GM19438 (cell line): ENCODE data around the gene AQP12B.
"Not testable (repeated sequence)": the region's sequence is repeated elsewhere in the genome, so short reads cannot be mapped to it uniquely, and the experiment has no call there.

ENCODE experiments used
- ATAC-seq: cut with Tn5 transposase; IDR thresholded peaks from one replicate; pipeline ENCODE4 v1.9.1; 2021; ENCODE audit warnings: low read depth; ENCODE audit not compliant: unreplicated experiment

Gene AQP12B

DNA sequence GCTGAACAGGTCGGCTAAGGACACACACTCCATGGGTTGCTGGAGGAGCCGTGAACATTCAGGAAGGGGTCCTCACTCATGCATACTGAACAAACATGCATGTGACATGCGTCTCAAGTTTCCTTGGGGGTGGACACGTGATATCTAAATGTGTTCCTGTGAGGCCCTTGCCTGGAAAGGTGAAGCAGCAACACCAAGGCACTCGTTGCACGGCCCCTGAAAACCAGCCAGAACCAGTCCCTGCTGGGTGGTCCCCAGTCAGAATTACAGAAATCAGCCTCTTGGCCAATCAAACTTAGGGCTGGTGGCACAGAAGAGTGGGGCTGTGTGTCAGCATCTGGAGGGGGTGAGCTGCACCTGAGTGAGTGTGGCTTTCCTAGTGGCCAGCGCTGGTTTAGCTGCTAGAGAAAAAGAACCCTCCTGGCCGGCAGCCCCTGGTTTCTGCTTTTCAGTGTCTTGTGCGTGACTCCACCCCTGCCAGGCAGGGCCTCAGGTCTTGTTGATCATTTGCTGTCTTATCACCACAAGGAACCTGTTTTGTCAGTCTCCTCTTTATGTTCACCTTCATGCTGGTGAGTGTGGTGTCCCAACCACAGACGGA lies 3.2 kb upstream of the AQP12B start:
- no peak for ATAC-seq

DNA sequence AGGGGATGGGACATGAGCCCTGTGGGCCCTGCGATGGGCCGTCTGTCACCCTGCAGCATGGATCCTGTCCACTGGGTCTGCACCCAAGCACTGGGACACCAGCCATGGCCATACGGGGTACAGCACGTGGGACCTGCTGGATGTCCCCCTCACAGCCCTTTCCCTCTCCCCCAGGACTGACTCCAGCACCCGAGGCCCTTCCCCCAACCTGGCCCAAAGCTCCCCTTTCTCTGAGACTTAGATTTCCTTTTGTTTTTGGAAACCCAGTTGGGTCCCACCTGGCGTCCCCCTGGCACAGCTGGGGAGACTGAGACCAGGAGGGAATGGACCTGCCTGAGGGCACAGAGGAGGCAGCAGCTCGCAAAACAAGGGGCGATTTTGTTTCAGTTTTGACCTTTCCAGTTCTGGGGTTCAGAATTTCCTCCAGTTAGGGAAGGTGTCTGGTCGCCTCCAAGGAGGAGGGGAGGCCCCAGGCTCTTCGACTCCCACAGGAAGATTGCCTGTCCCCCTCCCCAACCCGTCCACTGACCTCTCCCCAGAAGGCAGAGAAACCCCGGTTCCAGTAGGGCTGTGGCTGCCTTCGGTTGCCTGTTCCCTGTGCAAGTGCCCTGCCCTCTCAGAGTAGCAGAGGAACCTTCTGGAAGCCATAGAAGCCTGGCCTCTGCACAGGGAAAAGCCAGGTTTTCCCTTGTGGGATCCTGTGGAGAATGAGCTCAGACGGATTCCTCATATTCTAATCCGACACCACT lies 1.5 kb upstream of the AQP12B start:
- not testable (repeated sequence) for ATAC-seq

DNA sequence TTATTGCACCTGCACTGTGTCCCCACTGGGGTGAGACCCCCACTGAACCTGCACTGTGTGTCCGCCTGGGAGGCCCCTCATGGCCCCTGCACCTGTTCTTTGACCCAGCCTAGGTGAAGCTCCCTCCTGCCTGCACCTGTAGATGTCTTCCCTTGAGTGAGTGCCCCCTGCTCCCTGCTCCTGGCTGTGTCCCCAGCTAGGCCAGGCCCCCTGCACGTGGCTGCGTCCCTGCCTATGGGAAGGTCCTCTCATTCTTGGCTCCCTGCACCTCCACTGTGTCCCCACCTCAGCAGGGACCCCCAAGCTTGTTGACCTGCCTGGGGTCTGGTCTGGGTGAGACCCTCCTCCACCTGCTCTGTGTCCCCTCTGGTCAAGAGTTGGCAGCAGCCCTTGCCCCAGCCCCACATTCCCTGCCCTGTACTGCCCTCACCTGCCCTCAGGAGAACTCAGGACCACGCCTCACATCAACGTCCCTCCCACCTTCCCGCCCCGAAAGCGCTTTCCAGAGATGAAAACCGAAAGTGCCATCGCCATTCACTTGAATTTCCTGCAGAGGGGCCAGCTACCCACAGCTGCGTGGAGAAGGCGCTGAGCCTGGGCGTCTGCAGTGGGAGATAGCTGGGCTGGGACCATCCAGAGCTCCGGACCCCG lies 769 bp upstream of the AQP12B start:
- ATAC-seq: not testable (repeated sequence)

DNA sequence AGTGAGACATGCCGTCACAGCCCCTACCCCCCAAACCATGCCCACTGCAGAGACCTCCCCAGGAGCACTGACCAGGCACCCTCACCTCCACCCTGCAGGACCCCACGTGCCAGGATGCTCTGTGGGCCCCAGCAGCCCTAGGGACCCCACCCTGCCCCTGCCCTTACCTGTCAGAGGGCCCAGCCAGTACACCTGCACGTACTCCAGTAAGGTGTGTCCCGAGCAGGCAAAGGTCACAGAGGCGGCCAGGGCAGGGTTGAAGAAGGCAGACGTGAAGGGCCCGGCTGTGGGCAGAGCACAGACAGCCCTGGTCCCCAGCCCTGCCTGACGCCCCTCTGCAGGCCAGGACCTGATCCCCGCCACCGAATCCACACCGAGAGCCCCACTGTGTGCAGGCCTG lies 2.5 kb downstream of the AQP12B start:
- not testable (repeated sequence) for ATAC-seq

DNA sequence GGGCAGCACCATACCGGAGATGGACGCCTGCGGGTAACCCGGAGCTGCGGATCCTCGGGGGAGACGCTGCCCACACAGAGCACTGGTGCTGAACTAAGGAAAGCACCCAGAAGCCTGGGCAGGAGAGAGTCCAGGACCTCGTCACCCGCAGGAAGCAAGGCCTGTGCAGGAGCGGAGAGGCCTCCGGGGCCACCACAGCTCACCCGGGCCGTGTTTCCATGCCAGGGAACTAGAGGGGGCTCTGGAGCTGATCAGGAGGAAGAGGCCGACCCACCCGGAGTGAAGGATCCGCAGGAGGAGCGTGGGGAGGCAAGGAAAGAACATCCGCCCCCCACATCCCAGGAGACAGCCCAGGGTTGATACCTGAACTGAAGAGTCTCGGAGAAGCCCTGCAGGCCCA lies 3.8 kb downstream of the AQP12B start:
- ATAC-seq: not testable (repeated sequence)

DNA sequence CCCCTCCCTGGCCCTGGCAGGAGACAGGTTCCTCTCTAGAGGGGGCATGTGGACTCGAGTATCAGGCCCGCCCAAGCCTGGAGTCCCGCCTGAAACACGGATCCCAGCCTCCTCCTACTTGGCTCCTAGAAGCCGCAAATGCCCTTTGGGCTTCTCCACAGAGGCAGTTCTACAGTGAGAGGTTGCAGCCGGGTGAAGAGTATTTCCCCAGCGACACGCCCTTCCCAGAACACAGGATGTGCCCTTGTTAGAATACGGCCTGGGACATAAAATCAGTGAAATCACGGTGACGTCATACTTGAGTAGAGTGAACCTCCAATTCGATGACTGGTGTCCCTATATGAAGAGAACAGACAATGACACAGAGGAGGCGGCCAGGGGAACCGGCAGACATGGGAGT lies 4.6 kb downstream of the AQP12B start:
- not testable (repeated sequence) for ATAC-seq

DNA sequence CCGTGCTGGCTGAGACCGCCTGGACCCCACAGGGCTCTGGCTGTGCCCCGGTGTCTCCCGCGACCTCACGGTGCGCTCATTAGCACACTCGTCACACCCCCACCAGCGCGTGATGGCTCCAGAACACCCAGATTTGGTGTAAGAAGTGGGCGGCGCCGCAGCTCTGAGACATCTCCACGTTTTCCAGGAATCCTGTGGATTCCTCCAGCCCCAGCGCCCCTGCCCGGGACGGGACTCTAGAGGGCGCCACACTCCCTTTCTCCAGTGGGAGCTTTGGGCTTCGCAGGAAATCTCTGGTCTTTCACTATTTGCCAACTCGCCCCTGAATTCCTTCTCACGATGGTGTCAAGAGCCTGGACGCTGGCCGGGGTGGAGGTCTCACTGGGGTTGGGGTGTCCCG lies 7.3 kb downstream of the AQP12B start:
- ATAC-seq: not testable (repeated sequence)

DNA sequence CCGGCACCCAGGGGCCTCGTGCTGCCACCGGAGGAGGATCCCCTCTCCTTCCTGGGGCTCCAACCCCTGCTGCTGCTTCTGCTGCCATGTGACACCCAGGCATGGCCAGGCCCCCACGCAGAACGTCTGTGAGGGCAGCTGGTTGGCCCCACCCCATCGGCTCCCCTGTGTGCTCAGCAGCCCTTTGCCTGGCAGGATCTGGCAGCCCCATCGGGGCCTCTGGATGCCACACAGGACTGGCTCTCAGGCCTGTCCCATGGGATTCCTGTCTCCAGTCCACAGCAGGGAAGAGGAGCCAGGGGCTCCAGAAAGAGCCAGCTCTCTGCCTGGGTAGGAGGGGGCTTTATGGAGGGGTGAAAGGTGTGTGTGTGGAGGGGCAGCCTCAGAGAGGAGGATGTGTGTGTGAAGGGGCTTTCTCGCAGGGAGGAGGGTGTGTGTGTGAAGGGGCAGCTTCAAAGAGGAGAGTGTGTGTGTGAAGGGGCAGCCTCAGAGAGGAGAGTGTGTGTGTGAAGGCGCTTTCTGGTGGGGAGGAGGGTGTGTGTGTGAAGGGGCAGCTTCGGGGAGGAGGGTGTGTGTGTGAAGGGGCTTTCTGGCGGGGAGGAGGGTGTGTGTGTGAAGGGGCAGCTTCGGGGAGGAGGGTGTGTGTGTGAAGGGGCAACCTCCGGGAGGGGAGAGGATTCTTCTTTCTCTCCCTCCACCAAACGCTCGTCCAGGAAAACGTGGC lies 8.1 kb downstream of the AQP12B start:
- ATAC-seq: not testable (repeated sequence)

DNA sequence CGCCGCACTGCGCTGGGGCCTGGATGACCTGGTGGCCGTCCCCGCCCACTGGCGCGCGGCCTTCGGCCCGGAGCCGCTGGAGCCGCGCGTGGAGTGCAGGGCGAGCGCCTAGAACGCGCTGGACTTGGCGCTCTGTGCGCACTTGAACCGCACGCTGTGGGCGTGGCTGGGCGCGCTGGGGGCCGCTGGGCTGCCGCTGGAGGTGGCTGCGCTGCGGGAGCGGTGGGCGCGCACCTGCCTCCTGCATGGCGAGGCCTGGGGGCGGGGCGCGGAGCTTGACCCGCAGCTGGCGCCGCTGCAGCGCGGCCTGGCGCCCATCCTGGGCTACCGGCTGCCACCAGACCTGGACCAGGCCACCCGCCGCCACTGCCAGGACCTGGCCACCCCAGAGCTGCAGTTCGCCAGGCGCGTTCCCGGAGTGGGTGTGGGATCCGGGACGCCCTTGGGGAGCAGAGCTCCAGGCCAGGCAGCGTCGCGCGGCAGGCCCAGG lies 9.9 kb downstream of the AQP12B start:
- no peak for ATAC-seq

DNA sequence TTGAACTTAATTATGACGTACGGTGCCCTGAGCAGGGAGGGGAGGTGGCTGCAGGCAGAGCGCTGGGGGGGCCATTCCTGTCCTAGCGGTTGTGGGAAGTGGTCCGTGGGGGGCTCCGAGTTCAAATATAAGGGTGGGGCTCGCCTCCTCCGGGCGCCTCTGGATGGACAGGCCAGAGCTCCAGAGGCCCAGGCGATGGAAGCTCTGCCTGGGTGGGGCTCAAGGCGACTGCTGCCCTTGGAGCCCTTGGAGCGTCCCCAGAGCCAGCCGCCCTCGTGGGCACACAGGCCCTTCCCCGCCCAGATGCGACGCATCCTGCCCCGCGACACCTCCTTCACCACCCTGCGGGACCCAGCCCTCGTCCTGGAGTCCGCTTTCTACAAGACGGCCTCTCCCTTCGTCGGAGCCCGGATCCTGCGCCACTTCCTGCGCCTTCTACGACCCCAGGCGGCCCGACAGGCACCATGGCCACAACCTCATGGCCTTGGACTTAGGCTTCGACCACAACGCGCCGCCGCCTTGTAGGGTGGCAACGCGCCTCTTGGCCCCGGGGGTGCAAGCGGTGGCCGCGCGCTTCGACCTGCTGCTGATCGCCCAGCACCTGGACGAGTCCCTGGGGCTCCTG lies 10.5 kb downstream of the AQP12B start:
- ATAC-seq: no peak

DNA sequence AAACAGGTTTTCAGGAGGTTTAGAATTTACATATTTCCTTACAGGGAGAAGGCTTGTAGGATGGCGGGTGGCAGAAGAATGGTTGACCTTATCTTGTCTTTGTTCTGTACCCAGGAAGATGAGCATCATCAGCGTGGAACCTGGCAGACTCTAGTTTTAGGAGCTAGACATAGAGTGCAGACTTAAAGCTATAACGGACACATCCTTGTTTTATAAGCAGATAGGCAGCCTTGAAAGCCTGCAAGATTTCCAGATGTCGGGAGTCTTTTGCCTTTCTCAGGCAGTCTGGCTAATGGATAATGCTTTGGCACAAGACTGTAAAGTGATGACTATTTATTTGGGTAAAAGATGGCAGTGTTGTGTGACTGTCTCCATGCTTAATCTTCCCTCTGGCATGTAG lies 11.7 kb downstream of the AQP12B start:
- no peak for ATAC-seq

DNA sequence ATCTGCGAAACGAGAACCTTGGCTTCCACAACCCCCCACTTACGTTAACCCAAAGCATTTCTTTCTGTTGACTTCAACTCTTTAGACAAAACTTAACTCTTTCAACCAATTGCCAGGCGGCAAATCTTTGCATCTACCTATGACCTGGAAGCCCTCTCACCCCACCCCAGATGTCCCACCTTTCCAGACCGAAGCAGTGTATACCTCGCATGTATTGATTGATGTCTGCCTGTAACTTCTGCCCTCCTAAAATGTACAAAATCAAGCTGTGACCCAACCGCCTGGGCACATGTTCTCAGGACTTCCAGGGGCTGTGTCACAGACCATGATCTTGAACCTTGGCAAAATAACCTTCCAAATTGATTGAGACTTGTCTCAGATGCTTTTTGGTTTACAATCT lies 12.3 kb downstream of the AQP12B start:
- no peak for ATAC-seq

DNA sequence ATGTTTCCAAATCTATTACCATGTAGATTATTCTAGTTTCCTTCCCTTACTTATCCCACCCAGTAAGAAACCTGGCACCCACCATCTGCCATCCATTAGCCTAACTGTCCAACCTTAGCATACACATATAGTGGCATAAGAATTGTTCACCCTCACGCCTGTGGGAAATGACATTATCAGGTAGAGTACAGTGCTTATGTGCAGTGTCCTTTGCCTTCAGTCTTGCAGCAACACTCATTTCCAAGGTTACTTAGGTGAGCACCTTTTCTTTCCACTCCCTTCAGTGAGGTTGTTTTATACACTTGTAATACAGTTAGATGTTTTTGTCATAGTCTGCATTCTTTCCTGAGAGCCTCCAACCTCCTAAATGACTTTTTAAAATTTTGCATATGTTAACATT lies 18.1 kb downstream of the AQP12B start:
- ATAC-seq: no peak

DNA sequence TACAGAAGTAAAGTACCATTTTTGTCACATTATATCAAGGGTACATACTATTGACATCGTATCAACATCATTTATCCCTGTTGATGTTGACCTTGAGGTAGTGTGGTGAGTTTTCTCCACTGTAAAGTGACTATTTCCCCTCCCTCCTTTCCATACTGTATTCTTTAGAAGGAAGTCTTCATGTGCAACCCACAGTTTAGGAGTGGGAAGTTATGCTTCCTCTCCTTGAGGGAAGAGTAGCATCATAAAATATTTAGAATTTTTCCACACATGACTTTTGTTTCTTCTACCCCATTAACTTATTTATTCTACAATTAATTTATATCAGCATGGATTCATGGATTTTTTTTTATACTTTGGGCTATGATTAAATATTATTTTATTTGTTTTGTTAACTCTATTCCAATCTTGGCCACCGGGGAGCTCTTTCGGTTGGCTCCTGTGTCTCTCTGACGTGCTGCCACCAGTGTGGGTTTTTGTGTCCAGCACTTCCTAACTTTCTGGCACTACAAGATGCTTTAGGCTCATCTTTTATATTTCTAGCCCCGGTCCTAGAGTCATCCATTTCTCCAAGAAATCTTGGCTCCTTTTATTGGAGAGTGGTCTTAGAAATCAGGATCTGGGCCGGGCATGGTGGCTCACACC lies 19.0 kb downstream of the AQP12B start:
- no peak for ATAC-seq

DNA sequence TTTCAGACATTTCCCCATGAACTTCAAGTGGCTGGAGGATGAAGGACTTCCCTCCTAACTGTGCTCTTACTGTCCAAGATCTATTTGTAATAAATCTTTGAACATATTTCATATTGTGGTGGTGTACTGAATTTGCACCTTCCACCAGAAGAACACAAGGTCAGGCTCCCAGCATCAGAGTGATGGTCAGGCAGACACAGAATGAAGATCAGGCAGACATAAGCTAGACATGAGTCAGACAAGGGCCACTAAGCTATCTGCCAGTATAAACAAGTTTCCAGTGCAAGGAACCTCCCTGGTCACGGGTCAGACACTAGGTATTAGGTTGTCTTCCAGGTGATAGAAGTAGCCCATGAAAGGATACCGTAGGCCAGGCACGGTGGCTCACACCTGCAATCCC lies 20.0 kb downstream of the AQP12B start:
- no peak for ATAC-seq

DNA sequence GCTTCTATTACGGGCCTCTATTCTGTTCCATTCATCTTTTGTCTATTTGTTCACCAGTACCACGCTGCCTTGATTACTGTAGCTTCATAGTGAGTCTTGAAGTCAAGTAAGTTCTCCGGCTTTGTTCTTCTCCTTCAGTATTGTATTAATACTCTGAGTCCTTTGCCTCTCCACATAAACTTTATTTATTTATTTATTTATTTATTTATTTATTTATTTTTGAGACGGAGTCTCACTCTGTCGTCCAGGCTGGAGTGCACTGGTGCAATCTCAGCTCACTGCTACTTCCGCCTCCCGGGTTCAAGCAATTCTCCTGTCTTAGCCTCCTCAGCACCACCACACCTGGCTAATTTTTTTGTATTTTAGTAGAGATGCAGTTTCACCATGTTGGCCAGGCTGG lies 22.8 kb downstream of the AQP12B start:
- not testable (repeated sequence) for ATAC-seq

DNA sequence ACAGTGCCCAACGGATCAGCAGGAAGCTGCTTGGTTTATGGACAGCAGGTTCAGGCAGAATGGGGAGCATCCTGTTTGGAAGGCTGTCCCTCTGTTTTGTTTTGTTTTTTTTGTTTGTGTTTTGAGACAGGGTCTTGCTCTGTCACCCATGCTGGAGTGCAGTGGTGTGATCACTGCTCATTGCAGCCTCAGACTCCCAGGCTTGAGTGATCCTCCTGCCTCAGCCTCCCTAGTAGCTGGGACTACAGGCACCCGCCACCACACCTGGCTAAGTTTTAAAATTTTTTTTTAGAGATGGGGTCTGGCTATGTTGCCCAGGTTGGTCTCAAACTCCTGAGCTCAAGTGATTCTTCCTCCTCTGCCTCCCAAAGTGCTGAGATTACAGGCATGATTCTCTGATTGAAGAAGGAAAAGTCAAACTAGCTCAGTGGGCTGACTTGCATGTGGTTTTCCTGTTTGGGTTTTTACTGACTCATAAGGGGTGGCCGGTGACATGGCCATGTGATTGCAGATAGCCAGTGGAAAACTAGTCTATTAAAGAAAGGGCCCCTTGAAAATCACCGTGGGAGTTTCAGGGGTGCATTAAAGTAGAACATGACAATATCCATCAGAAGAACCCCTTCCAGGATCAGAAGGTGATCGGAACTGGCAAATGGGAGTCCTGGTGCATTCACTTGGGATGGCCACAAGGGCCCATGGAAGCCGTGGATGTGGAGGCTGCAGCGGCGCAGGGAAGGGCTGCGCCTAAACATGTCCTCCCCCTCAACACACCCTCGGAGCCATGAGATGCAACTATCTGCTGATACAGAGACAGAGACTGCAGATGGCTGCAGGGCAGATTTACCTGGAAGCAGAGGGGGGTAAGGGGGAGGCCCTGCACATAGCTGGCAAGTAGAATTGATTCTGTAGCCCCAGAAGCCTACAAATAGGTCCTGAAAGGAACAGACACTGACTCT lies 26.5 kb downstream of the AQP12B start:
- ATAC-seq: no peak

DNA sequence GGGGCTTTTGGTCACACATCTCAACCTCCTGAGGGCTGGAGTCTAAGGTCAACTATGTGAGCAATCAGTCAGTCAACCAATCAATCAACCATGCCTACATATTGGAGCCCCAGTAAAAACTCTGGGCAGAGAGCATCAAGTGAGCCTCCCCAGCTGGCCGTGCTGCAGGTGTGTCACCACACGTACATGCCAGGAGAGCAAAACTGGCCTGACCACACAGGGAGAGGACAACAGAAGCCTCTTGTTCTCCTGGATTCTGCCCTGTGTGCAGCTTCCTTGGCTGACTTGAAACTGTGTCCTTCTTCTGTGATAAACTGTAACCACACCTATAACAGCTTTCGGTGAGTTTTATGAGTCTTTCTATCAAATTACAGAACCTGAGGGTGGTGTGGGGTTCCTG lies 31.5 kb downstream of the AQP12B start:
- no peak for ATAC-seq
